Stimulated activated CD4-positive, alpha-beta T cell treated with anti-CD3 and anti-CD28 coated beads, Interleukin-2, amount 100 ng/mL, for 48 hours (primary cell): ENCODE measurements around the gene ZNF445.
A peak's percentile ranks its signal among the peaks of the same experiment; 100 is the strongest.
"Not testable (repeated sequence)": the region's sequence is repeated elsewhere in the genome, so short reads cannot be mapped to it uniquely, and the experiment has no call there.

Source experiments
- DNase-seq, 2 donors: peaks; one replicate each; pipeline ENCODE4 v3.0.0-alpha.2; 2020

ZNF445 gene

GRCh38 chr3:44477312-44478030 lies at the start of gene ZNF445:
TSS of gene ZNF445 (minus strand) at chr3:44477670. CDS start at chr3:44455549, 22,121 bp downstream.
- DNase-seq = peak; percentile 64 to 65

- no peak for DNase-seq
Observed at GRCh38 chr3:44525060-44525459, 47.6 kb upstream of the ZNF445 start.

DNA sequence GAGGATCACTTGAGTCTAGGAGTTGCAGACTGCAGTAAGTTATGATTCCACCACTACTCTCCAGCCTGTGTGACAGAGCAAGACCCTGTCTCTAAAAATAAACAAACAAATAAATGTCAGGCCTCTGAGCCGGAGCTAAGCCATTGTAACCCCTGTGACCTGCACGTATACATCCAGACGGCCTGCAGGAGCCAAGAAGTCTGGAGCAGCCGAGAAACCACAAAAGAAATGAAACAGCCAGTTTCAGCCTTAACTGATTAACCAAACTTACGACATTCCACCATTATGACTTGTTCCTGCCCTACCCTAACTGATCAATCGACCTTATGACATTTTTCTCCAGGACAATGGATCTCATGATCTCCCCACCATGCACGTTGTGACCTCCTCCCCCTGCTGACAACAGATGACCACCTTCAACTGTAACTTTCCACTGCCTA lies 45.0 kb upstream of the ZNF445 start:
- no peak for DNase-seq

DNA sequence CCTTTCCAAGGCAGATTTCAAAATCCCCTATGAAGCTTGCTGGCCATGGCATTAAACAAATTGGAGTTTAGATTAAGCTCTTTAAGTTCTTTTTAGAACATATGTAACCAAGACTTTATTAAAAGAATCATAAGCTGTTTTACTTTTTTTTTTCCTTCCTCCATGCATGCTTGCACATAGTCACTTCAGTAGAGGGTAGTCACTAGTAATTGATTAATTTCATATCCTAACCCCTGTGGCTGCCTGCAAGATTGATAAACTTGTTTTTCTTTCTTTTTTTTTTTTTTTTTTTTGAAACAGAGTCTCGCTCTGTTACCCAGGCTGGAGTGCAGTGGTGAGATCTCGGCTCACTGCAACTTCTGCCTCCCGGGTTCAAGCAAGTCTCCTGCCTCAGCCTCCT lies 44.3 kb upstream of the ZNF445 start:
- no peak for DNase-seq

- no peak for DNase-seq
Observed at GRCh38 chr3:44518782-44519156, 41.3 kb upstream of the ZNF445 start.

DNA sequence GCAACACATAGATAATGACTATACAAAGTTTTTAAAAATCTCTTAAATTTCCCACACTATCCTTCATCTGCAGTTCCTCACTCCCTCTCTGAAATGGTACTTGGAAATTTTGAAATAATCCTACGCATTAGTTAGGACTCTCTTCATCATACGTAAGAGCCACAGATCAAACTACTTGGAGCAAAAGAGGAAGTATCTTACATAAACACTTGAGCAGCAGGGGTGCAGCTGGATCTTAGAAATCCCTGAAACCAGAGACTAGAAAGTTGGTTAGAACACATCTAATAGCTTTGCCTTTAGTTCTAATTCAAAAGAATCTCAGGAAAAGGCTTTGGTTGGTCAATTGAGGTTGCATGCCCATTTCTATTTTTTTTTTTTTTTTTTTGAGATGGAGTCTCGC lies 38.8 kb upstream of the ZNF445 start:
- DNase-seq = no peak

DNA sequence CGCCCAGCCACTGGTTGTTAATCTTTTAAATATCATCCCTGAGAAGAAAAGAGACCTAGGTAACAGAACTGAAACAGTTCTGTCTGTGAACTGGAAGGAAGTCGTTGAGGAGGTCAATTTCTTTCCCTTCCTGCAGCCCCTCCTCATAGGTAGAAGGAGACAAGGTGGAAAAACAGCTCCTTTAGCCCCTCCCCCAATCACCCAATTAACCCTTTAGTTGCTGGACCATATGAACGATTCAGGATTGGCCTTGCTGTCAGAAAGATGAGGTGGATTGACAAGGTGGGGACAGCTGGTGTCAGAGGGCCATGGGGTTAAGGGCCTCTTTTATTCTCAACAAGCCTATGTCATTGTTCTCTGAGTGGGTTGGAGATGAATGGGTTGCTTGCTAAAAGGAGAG lies 36.0 kb upstream of the ZNF445 start:
- no peak for DNase-seq

DNA sequence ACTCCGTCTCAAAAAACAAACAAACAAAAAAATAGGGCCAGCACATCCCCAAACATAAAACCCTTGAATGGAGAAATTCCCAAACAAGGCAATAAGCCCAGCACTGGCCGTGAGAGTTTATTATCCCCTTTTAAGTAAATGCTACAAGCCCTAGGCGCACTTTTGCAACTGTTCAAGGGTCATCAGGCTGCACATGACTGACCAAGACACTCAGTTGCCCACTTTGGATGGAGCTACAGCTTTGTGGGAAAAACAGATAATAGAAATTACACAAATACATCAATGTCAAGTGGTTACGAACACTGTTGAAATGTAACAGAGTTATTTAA lies 33.7 kb upstream of the ZNF445 start:
- DNase-seq = no peak

- DNase-seq = peak in 1 of 2 donors; percentile 5
Observed at GRCh38 chr3:44510000-44510368, 32.5 kb upstream of the ZNF445 start.

GRCh38 chr3:44509393-44509921 lies 32.0 kb upstream of the ZNF445 start:
- DNase-seq = no peak

DNA sequence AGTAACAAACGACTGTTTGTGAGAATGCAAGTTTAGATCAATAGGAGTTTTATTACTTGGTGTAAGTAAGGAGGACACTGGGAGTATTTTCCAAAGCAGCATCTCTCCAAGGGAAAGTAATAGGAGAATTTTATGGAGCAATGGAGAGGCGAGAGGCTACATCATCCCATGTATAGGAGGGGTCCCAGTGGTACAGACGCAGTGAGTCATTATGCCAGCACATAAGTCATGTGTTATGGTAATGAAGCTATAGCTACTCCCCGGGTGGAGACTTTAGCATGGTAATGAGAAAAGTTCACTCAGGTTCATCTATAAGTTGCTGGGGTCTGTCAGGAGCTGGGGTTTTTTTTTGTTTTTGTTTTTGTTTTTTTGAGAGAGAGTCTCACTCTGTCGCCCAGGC lies 29.5 kb upstream of the ZNF445 start:
- no peak for DNase-seq

DNA sequence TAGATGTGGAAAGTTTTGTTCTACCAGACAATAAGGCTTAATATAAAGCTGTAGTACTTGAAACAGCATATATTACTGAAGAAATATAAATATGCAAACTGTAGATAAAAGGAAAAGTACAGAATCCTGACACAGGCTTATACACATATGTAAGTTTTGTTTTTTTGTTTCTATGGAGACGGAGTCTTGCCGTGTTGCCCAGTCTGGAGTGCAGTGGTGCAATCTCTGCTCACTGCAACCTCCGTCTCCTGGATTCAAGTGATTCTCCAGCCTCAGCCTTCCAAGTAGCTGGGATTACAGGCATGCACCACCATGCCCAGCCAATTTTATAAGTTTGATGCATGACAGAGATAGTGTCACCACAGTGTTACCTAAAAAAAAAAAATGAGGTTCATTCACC lies 29.1 kb upstream of the ZNF445 start:
- no peak for DNase-seq

DNA sequence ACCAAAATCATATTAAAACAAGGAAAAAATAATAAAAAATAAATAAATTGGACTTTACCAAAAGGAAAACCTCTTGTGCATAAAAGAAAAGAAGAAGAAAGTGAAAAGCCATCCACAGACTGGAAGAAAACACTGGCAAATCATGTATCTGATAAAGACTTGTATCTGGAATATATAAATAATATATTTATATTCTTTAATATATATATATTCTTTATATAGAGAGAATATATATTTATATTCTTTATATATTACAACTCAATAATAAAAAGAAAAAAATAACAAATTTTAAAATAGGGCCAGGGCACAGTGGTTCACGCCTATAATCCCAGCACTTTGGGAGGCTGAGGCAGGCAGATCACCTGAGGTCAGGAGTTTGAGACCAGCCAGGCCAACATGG lies 27.1 kb upstream of the ZNF445 start:
- no peak for DNase-seq

GRCh38 chr3:44503178-44503577 lies 25.7 kb upstream of the ZNF445 start:
- not testable (repeated sequence) for DNase-seq

DNA sequence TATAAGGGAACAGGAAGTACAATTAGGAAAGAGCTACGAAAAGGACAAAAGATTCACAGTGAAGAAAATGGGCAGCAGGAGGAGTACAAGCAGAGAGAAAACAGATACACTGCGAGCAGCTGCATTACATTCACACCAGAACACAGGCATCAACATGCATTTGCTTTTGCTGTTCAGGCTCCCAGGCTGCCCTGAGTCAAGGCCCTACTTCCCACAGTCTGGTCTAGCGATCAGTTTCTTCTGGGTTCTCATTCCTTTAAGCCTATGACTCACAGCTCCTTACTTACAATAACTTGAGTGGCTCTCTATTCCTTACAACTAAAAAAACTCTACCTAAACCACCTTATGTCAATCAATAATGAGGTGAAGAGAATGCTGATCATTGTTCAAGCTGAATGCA lies 24.5 kb upstream of the ZNF445 start:
- DNase-seq = no peak

DNA sequence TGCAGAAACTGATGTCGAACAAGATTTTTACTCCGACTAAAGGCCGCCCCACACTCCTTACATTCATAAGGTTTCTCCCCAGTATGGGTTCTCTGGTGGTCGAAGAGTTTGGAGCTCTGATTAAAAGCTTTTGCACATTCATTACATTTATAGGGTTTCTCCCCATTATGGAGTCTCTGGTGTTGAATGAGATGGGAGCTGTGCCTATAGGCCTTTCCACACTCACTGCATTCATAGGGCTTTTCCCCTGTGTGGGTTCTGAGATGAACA lies 22.4 kb upstream of the ZNF445 start:
- not testable (repeated sequence) for DNase-seq

DNA sequence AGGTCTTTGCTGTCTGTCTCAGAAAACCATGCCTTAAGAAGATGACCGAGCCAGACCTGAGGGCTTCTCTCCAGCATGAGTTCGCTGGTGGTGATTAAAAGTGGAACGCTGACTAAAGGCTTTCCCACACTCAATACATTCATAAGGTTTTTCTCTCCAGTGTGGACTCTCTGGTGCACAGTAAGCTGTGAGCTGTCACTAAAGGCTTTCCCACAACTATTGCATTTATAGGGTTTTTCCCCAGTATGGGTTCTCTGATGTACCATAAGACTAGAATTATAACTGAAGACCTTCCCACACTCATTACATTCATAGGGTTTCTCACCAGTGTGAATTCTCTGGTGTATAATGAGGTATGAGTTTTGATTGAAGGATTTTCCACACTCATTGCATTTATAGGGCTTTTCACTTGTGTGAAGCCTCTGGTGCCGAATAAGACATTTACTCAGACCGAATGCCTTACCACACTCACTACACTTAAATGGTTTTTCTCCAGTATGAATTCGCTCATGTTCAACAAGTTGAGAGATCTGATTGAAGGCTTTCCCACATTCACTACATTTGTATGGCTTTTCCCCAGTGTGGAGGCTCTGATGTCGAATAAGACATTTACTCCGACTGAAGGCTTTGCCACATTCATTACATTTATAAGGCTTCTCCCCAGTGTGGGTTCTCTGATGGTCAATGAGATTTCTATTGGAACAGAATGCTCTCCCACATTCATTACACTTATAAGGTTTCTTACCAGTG lies 21.9 kb upstream of the ZNF445 start:
- DNase-seq = no peak

- DNase-seq = no peak
Observed at GRCh38 chr3:44495636-44496415, 18.4 kb upstream of the ZNF445 start.

- no peak for DNase-seq
Observed at GRCh38 chr3:44492496-44492895, 15.0 kb upstream of the ZNF445 start.

DNA sequence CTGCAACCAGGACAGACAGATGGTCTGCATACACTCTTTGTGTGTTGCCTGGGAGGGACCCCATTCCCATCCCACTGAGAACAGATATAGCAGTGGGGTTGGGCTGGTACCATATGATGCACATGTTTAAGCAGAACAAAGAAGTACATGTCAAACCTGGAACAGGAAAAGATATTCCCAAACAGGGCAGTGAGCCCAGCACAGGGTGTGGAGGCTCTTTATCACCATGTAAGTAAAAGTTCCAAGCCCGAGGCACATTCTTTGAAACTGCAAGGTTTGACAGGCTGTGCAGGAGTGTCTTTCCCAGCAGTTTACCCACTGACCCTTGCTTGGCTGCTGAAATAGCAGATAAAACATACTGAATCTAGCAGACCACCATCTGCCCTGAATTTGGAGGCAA lies 5.3 kb upstream of the ZNF445 start:
- no peak for DNase-seq

- no peak for DNase-seq
Observed at GRCh38 chr3:44478606-44479094, 1.2 kb upstream of the ZNF445 start.

- no peak for DNase-seq
Observed at GRCh38 chr3:44478055-44478468, 592 bp upstream of the ZNF445 start.

- no peak for DNase-seq
Observed at GRCh38 chr3:44476963-44477311, 533 bp downstream of the ZNF445 start.

- DNase-seq = no peak
Observed at GRCh38 chr3:44476181-44476611, 1.3 kb downstream of the ZNF445 start.
